ENCODE measurements around the gene WWC2. TPM values are rescaled to one million over a fixed set of nuclear protein-coding genes. Genes with fewer than 3 reads are reported as not detected.

The WWC2 gene
- total RNA-seq, 1 donor from 2014 or later = 18.2 TPM

DNA sequence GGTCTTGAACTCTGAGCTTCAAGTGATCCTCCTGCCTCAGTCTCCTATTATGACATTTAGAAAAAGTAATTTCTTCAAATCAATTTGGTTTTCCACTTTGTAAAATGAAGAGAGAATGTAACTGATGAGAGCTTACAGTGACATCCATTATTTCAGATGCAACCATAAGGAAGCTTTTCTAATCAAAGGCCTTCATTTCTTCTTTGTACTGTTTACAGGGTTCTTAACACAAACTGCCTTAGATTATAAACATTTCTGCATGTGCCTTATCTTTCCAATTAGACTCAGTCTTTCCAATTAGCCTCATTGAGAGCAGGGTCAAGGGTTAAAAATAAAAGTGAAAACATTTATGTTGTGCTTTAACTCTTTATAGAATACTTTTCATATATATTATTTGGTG, 71.8 kb downstream of the WWC2 start:
- TF ChIP-seq, protein P1, sequence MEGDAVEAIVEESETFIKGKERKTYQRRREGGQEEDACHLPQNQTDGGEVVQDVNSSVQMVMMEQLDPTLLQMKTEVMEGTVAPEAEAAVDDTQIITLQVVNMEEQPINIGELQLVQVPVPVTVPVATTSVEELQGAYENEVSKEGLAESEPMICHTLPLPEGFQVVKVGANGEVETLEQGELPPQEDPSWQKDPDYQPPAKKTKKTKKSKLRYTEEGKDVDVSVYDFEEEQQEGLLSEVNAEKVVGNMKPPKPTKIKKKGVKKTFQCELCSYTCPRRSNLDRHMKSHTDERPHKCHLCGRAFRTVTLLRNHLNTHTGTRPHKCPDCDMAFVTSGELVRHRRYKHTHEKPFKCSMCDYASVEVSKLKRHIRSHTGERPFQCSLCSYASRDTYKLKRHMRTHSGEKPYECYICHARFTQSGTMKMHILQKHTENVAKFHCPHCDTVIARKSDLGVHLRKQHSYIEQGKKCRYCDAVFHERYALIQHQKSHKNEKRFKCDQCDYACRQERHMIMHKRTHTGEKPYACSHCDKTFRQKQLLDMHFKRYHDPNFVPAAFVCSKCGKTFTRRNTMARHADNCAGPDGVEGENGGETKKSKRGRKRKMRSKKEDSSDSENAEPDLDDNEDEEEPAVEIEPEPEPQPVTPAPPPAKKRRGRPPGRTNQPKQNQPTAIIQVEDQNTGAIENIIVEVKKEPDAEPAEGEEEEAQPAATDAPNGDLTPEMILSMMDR (IDR thresholded peaks at IDR 0.05; ENCODE audit: partially characterized antibody, unreplicated experiment) = no peak
- no peak overlapping the region for H3K4me3 Mint-ChIP-seq (ENCODE audit: unreplicated experiment)
- no peaks in the 10 kb centered on the region for H3K36me3 Mint-ChIP-seq (ENCODE audit: unreplicated experiment)
- peaks cover 2% of the 10 kb centered on the region for H3K9me3 Mint-ChIP-seq (ENCODE audit: unreplicated experiment)
- H3K27ac Mint-ChIP-seq (ENCODE audit: unreplicated experiment) = no peak overlapping the region
- H3K4me1 Mint-ChIP-seq (ENCODE audit: low read depth, unreplicated experiment) = peaks cover 18% of the 10 kb centered on the region
- peaks cover 4% of the 10 kb centered on the region for H3K27me3 Mint-ChIP-seq (ENCODE audit: unreplicated experiment)
- DNase-seq = no peak

DNA sequence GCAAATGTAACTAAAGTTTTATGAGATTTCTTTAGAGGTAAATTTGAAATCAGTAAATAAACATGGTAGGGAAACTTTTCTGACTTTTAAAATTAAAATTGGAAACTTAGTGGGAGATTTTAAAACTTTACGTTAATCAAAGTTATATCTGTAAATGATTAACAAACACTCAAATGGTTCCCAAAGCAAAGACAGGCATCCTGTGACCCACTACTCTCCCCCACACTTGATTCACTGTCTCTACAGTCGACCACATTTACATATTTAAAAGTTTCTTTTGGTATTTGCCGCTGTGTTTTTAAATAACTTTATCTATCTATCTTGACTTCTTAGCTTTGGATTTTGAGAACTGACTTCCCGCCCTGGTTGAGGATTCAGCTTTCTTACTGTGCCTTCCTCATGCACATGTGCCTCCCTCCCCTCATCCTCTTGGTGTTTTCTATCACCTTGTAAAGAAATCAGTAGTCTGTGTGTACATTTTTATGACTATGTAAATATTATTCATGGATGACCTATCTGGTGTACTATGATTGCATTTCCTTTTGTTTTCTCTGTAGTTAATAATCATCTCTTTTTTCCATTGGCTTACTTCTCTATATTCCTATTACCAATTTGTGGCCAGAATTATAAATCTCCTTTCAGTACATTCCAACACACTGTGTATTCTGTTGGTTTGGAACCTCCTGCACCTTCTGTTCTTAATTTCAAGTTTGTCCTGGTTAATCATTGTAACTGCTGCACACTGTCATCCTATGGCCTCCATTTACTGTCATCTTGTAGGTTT, 72.6 kb downstream of the WWC2 start:
- Mint-ChIP-seq H3K36me3 (ENCODE audit: unreplicated experiment) (no peaks in the 10 kb centered on the region), H3K4me1 (ENCODE audit: low read depth, unreplicated experiment) (peaks cover 20% of the 10 kb centered on the region), H3K27me3 (ENCODE audit: unreplicated experiment) (peaks cover 4% of the 10 kb centered on the region), H3K27ac (ENCODE audit: unreplicated experiment) (no peak overlapping the region), H3K4me3 (ENCODE audit: unreplicated experiment) (no peak overlapping the region), H3K9me3 (ENCODE audit: unreplicated experiment) (peaks cover 2% of the 10 kb centered on the region)
- no peak for DNase-seq
- TF ChIP-seq, protein P1 (IDR thresholded peaks at IDR 0.05; ENCODE audit: partially characterized antibody, unreplicated experiment) = no peak

DNA sequence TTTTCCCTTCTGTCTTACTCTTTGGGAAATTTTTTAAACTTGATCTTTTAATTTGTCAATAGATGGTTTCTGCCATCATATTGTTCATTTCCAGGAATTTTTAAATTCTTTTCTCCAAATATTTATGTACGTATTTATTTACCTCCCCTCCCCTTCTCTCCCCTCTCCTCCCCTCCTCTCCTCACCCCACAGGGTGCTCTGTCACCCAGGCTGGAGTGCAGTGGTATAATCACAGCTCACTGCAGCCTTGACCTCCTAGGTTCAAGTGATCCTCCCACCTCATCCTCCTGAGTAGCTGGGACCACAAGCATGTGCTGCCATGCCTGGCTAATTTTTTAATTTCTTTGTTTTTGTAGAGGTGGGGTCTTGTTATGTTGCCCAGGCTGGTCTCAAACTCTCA, 73.8 kb downstream of the WWC2 start:
- Mint-ChIP-seq H3K27ac (ENCODE audit: unreplicated experiment) (peak overlapping the region; percentile 50), H3K4me3 (ENCODE audit: unreplicated experiment) (no peak overlapping the region), H3K36me3 (ENCODE audit: unreplicated experiment) (no peaks in the 10 kb centered on the region), H3K9me3 (ENCODE audit: unreplicated experiment) (peaks cover 2% of the 10 kb centered on the region), H3K4me1 (ENCODE audit: low read depth, unreplicated experiment) (peaks cover 20% of the 10 kb centered on the region), H3K27me3 (ENCODE audit: unreplicated experiment) (peaks cover 4% of the 10 kb centered on the region)
- TF ChIP-seq, protein P1 (IDR thresholded peaks at IDR 0.05; ENCODE audit: partially characterized antibody, unreplicated experiment) = no peak
- no peak for DNase-seq

DNA sequence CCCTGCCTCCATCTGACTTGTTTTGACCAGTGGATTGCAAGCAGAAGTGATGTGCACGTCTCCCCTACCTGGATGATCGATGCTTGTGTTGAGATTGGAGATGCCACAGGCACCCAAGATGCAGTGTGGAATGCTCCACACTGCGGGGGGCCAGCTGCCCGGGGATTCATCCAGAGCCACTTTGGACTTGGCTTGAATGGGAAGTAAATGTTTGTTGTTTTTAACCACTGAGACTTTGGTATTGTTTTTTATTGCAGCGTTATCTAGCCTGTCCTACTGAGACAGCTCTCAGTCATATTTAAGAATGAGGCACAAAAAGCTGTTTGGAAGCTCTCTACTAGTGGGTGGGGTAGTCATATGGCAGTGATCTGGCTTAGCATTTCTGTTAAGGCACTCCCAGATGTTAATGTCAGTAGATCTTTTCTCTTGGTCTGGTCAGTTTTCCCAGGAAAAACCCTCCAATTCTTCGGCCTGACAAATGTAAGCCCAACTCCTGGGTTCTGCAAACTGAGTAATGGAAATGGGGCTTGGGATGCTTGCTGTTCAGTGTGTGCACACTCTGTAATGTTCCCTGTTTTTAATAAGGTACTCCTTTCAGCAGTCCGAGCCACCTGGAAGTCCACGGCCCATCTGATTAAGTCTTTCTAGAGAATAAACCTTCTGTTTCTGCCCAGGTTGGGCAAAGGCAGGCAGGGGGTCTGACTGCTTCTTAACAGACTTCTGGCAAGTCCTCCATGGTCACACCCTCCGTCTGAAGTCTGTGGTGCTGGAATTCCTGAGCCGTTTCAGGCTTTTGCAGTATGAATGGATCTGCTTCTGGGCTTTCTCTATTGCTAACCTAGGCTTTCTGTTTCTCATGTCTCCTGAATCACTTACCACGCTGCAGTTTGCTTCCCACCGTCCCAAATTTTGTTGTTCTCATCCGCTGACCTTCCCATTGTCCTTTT, 74.8 kb downstream of the WWC2 start:
- H3K9me3 Mint-ChIP-seq (ENCODE audit: unreplicated experiment) = peaks cover 2% of the 10 kb centered on the region
- peak overlapping the region; percentile 53 for H3K27ac Mint-ChIP-seq (ENCODE audit: unreplicated experiment)
- TF ChIP-seq, protein P1 (IDR thresholded peaks at IDR 0.05; ENCODE audit: partially characterized antibody, unreplicated experiment) = no peak
- no peaks in the 10 kb centered on the region for H3K36me3 Mint-ChIP-seq (ENCODE audit: unreplicated experiment)
- no peak for DNase-seq
- H3K4me3 Mint-ChIP-seq (ENCODE audit: unreplicated experiment) = peak overlapping the region; percentile 8
- H3K27me3 Mint-ChIP-seq (ENCODE audit: unreplicated experiment) = peaks cover 4% of the 10 kb centered on the region
- H3K4me1 Mint-ChIP-seq (ENCODE audit: low read depth, unreplicated experiment) = peaks cover 21% of the 10 kb centered on the region
